Pancreas (tissue), 10 donors: ENCODE results near the gene IFIT2. TPM values are rescaled to one million over a fixed set of nuclear protein-coding genes. Genes with fewer than 3 reads are reported as not detected.
"Not testable (repeated sequence)": the region's sequence is repeated elsewhere in the genome, so short reads cannot be mapped to it uniquely, and the experiment has no call there.

Experiments
- ATAC-seq, 4 donors: fragments of 200-7000 bp; cut with Tn5 transposase; one replicate each; pipeline versions ENCODE4 v1.8.0 to v1.9.1; 2020; ENCODE audit warnings: mild to moderate bottlenecking in 4 of 4, moderate library complexity in 4 of 4
- DNase-seq, 6 donors: peaks; one replicate each; pipeline ENCODE4 v3.0.0-alpha.2; 2020
- FAIRE-seq: peaks from 2 replicates; lab custom pipeline; 2012; peaks lifted over from hg19 to GRCh38; lab: Jason Lieb, UNC
- H3K27ac ChIP-seq, 4 donors: fragments of 200-600 bp; sonication (generic); 1 replicate in 3 of 4; 2 replicates in 1 of 4; pipeline versions ENCODE4 v1.5.0 to v1.8.0; 2020
- H3K27me3 ChIP-seq, 4 donors: fragments of 200-600 bp; one replicate each; pipeline ENCODE4 v1.8.0; 2021
- H3K36me3 ChIP-seq, 3 donors: fragments of 200-600 bp; sonication (generic) in 1 of 3; one replicate each; pipeline versions ENCODE4 v1.5.0 to v1.8.0; 2020 to 2021
- H3K4me1 ChIP-seq, 3 donors: fragments of 200-600 bp; one replicate each; pipeline ENCODE4 v1.8.0; 2021
- H3K4me3 ChIP-seq, 4 donors: fragments of 200-600 bp; sonication (generic) in 2 of 4; one replicate each; pipeline versions ENCODE4 v1.5.0 to v1.8.0; 2020 to 2021
- H3K9me3 ChIP-seq, 4 donors: fragments of 200-600 bp; one replicate each; pipeline ENCODE4 v1.8.0; 2021
- WGBS, 2 donors: extraction: QIAGEN DNeasy Blood & Tissue Kit; methylation state at CpG; one replicate each; pipeline ENCODE4 v1.1.7; 2013; 5-methylcytosine and 5-hydroxymethylcytosine counted together
- intact Hi-C, 3 donors: fragments of 100-400 bp; cut with DNase I; formaldehyde crosslinking; loops; one replicate each; pipeline versions ENCODE4 v1.11.1 to v1.14.2; 2022
- polyA plus RNA-seq, 2 donors: library from polyadenylated mRNA; stranded (reverse); fragments of 200-250 nt; gene quantifications; one replicate each; pipeline ENCODE4 v1.2.3, GENCODE V29; 2013
- total RNA-seq, 6 donors: library from RNA; stranded (reverse); fragmentation: NEBNext Ultra II Directional in 4 of 6; extraction: Animal tissue kit (Norgen Biotek cat#: 25700) in 4 of 6; gene quantifications; one replicate each; pipeline versions ENCODE4 v1.2.1 to v1.2.4, GENCODE V29; 2021 to 2023
- TF ChIP-seq, protein P1 (sequence below), 4 donors: fragments of 200-600 bp; sonication (generic) in 3 of 4; IDR thresholded peaks; one replicate each; pipeline versions ENCODE4 v1.5.0 to v1.8.0; 2021; ENCODE audit warnings: antibody characterized with exemption in 4 of 4
- donor health status: healthy with polysubstance abuse.
- donor health status: DM: no; HTN: no; CAD: no; lungs with moderate emphysema.
- donor health status: DM: no; HTN: no; CAD: no.
- donor health status: control.
- donor health status: control.
- donor health status: Bipolar disorder and iron deficiency.
- donor health status: DM: yes; HTN: yes; CAD: no.
- donor health status: DM: no; HTN: no; CAD: no.
- donor health status: DM: no; HTN: no; CAD: no.
- donor health status: DM: yes; HTN: yes; CAD: no.

Gene IFIT2, protein sequence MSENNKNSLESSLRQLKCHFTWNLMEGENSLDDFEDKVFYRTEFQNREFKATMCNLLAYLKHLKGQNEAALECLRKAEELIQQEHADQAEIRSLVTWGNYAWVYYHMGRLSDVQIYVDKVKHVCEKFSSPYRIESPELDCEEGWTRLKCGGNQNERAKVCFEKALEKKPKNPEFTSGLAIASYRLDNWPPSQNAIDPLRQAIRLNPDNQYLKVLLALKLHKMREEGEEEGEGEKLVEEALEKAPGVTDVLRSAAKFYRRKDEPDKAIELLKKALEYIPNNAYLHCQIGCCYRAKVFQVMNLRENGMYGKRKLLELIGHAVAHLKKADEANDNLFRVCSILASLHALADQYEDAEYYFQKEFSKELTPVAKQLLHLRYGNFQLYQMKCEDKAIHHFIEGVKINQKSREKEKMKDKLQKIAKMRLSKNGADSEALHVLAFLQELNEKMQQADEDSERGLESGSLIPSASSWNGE
- total RNA-seq = 1 to 10 TPM; 1.3 to 7.5 (median 1.7) TPM
- 1 to 10 TPM; 1.5 to 1.6 TPM for polyA plus RNA-seq

DNA sequence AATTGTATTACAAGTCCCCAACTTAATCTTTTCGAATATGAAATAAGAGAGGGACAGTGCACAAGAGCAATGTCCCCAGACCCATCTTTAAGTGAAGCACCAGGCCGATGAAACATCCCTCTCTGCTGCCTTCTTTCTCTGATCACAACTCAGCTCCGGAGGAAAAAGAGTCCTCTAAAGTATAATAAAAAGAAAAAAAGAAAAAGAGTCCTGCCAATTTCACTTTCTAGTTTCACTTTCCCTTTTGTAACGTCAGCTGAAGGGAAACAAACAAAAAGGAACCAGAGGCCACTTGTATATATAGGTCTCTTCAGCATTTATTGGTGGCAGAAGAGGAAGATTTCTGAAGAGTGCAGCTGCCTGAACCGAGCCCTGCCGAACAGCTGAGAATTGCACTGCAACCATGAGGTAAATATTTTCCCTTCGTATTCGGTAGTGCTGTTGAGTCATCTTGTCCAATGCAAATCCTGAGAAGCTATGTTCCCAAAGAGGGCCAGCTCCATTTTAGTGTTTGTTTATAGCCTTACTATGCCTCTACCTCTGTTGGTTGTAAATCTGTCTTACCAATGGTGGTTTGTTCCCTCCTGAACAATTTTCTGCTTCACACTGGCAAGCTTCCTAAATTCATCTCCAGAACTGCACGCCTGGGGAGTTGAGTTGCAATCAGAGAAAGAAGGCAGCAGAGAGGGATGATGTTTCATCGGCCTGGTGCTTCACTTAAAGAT lies at the start of gene IFIT2:
Gene IFIT2, plus strand, starts transcription at position 326 of the 725 bp plus-strand sequence. Its CDS starts 78 bp downstream, at position 404.
- FAIRE-seq (no peak), ATAC-seq (peak; percentile 83 to 89 (median 84)), DNase-seq (peak in 2 of 6 donors; percentile 37 to 42)
- H3K9me3 ChIP-seq = no peaks in the 10 kb centered on the region
- H3K4me3 ChIP-seq = peak within 1 kb of the TSS; percentile 18 to 53 (median 37)
- intact Hi-C loops = no loop called here
- no peaks in the 10 kb centered on the region for H3K36me3 ChIP-seq
- no peaks in the 10 kb centered on the region for H3K27me3 ChIP-seq
- peak within 1 kb of the TSS; percentile 70 to 92 (median 77) for H3K27ac ChIP-seq
- 0 to 1% methylated on average over 10 of the region's 10 CpGs for WGBS, 2 donors
- TF ChIP-seq, protein P1, sequence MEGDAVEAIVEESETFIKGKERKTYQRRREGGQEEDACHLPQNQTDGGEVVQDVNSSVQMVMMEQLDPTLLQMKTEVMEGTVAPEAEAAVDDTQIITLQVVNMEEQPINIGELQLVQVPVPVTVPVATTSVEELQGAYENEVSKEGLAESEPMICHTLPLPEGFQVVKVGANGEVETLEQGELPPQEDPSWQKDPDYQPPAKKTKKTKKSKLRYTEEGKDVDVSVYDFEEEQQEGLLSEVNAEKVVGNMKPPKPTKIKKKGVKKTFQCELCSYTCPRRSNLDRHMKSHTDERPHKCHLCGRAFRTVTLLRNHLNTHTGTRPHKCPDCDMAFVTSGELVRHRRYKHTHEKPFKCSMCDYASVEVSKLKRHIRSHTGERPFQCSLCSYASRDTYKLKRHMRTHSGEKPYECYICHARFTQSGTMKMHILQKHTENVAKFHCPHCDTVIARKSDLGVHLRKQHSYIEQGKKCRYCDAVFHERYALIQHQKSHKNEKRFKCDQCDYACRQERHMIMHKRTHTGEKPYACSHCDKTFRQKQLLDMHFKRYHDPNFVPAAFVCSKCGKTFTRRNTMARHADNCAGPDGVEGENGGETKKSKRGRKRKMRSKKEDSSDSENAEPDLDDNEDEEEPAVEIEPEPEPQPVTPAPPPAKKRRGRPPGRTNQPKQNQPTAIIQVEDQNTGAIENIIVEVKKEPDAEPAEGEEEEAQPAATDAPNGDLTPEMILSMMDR (IDR thresholded peaks at IDR 0.05) = no peak
- peaks cover 0 to 15% (median 7%) of the 10 kb centered on the region in 3 donors for H3K4me1 ChIP-seq

DNA sequence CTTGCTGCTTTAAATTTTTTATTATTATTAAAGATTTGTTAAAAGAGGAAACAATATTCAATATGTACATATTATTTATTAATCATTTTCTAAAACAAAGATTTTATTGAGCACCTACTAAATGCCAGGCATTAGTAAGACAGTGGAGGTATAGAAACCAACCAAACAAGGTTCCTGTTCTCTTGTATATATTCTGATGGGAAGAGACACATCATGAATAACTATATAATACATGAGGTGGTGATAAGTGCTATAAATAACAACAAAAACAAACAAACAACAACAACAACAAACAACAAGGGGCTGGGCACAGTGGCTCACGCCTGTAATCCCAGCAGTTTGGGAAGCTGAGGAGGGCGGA lies 49.6 kb upstream of the IFIT2 start:
- no peak for DNase-seq
- no peak for ATAC-seq
- no peaks in the 10 kb centered on the region for H3K36me3 ChIP-seq
- TF ChIP-seq, protein P1 (IDR thresholded peaks at IDR 0.05) = no peak
- no peaks in the 10 kb centered on the region for H3K9me3 ChIP-seq
- no peak for FAIRE-seq
- peaks cover 0 to 7% (median 0%) of the 10 kb centered on the region in 3 donors for H3K4me1 ChIP-seq
- H3K27me3 ChIP-seq = no peaks in the 10 kb centered on the region
- peak overlapping the region in 3 of 4 donors; percentile 84 to 88 (median 88) for H3K4me3 ChIP-seq
- WGBS, 2 donors = 77 to 84% methylated on average over 2 of the region's 2 CpGs
- H3K27ac ChIP-seq = peak overlapping the region in 1 of 4 donors; percentile 21
- intact Hi-C loops = loop anchor here in 1 of 3 donors (10.0 kb wide), 1 partner anchor 313 kb away; no protein-coding TSS in a partner anchor

DNA sequence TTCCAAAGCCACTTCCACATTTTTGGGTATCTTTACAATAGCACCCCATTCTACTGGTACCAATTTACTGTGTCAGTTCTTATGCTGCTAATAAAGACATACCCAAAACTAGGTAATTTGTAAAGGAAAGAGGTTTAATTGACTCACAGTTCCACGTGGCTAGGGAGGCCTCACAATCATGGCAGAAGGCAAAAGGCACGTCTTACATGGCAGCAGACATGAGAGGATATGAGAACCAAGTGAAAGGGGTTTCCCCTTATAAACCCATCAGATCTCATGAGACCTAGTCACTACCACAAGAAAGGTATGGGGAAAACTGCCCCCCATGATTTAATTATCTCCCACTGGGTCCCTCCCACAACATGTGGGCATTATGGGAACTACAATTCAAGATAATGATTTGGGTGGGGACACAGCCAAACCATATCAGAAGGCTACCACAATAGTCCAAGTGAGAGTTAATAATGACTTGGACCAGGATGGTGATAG lies 46.7 kb upstream of the IFIT2 start:
- not testable (repeated sequence) for H3K4me3 ChIP-seq, DNase-seq, H3K36me3 ChIP-seq, ATAC-seq, FAIRE-seq, H3K4me1 ChIP-seq, H3K27ac ChIP-seq, H3K9me3 ChIP-seq, H3K27me3 ChIP-seq
- intact Hi-C loops = loop anchor here in 2 of 3 donors (5.0 to 10.0 kb wide), 2 partner anchors 307 to 310 kb away; no protein-coding TSS in a partner anchor
- 62 to 72% methylated on average over 2 of the region's 2 CpGs for WGBS, 2 donors

DNA sequence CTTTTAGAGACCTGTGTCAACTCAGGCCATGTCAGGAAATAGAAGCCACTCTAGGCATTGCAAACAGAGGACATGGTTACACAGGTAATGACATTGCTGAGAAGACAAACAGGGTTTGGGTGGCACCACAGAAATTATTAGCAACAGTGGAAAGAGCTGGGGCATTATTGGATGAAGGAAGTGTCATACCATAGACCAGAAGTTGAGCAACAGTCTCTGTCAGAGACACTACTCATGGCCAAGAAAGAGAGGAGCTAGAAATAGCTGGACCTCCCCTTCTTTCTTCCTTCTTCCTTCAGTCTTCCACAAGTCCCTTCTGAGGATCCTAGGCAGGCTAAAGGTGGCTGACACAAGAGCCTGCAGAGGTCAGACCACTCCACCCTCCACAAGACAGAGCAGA lies 46.1 kb upstream of the IFIT2 start:
- no peak for FAIRE-seq

More for the DNA sequence above, 46.1 kb upstream of the IFIT2 start:
- H3K27ac ChIP-seq = no peak overlapping the region
- H3K36me3 ChIP-seq = no peaks in the 10 kb centered on the region
- no peaks in the 10 kb centered on the region for H3K9me3 ChIP-seq
- no peak overlapping the region for H3K4me3 ChIP-seq
- H3K4me1 ChIP-seq = peaks cover 0 to 4% (median 0%) of the 10 kb centered on the region in 3 donors
- intact Hi-C loops = loop anchor here in 2 of 3 donors (5.0 to 10.0 kb wide), 2 partner anchors 307 to 309 kb away; no protein-coding TSS in a partner anchor
- ATAC-seq (no peak), DNase-seq (no peak)
- no peaks in the 10 kb centered on the region for H3K27me3 ChIP-seq
- TF ChIP-seq, protein P1 (IDR thresholded peaks at IDR 0.05) = no peak
